ENCODE results near the gene NOP53. TPM values are rescaled to one million over a fixed set of nuclear protein-coding genes. Genes with fewer than 3 reads are reported as not detected.

The NOP53 gene
- total RNA-seq, 1 donor from 2014 or later = 89.9 TPM

GRCh38 chr19:47749326-47749725 is 4.0 kb downstream of the NOP53 start:
- Mint-ChIP-seq H3K27me3 (ENCODE audit: low read depth, unreplicated experiment) (no peaks in the 10 kb centered on the region), H3K36me3 (ENCODE audit: low read depth, unreplicated experiment) (peaks cover 17% of the 10 kb centered on the region), H3K4me3 (ENCODE audit: unreplicated experiment) (no peak overlapping the region), H3K9me3 (ENCODE audit: unreplicated experiment) (no peaks in the 10 kb centered on the region), H3K27ac (ENCODE audit: unreplicated experiment) (no peak overlapping the region), H3K4me1 (ENCODE audit: low read depth, unreplicated experiment) (peaks cover 5% of the 10 kb centered on the region)
- H3K9ac ChIP-seq (ENCODE audit: low read length) = no peak overlapping the region
- no peaks in the 10 kb centered on the region for H3K9me3 ChIP-seq (ENCODE audit: insufficient read depth, low read depth, low read length)
- peaks cover 58% of the 10 kb centered on the region for H4K20me1 ChIP-seq (ENCODE audit: insufficient read depth, low read length)
- no peak overlapping the region for H3K4me2 ChIP-seq (ENCODE audit: low read length)
- no peak overlapping the region for H2AFZ ChIP-seq (ENCODE audit: low read depth, low read length)
- FAIRE-seq = no peak
- H3K27ac ChIP-seq (ENCODE audit: low read depth, low read length) = no peak overlapping the region
- DNase-seq (ENCODE audit: low read depth) = no peak
- H3K4me1 ChIP-seq (ENCODE audit: insufficient read depth, low read length) = peaks cover 6% of the 10 kb centered on the region
- H3K36me3 ChIP-seq (ENCODE audit: insufficient read depth, low read length) = peaks cover 25% of the 10 kb centered on the region
- TF ChIP-seq CTCF (IDR thresholded peaks at IDR 0.05; ENCODE audit: insufficient read depth, low read depth, low read length) (no peak), EZH2 (IDR thresholded peaks at IDR 0.05; ENCODE audit: insufficient read depth, low read length) (no peak)
- peaks cover 39% of the 10 kb centered on the region for H3K79me2 ChIP-seq (ENCODE audit: insufficient read depth, low read length)
- H3K27me3 ChIP-seq (ENCODE audit: insufficient read depth, low read length) = no peaks in the 10 kb centered on the region
- no peak overlapping the region for H3K4me3 ChIP-seq (ENCODE audit: insufficient read depth, low read depth, low read length)

GRCh38 chr19:47750752-47751151 is 5.4 kb downstream of the NOP53 start:
- Histone ChIP-seq H2AFZ (ENCODE audit: low read depth, low read length) (no peak overlapping the region), H3K4me3 (ENCODE audit: insufficient read depth, low read depth, low read length) (no peak overlapping the region), H3K9me3 (ENCODE audit: insufficient read depth, low read depth, low read length) (no peaks in the 10 kb centered on the region), H3K27me3 (ENCODE audit: insufficient read depth, low read length) (no peaks in the 10 kb centered on the region), H3K36me3 (ENCODE audit: insufficient read depth, low read length) (peaks cover 25% of the 10 kb centered on the region), H3K9ac (ENCODE audit: low read length) (no peak overlapping the region), H3K4me1 (ENCODE audit: insufficient read depth, low read length) (peaks cover 6% of the 10 kb centered on the region), H4K20me1 (ENCODE audit: insufficient read depth, low read length) (peaks cover 58% of the 10 kb centered on the region), H3K4me2 (ENCODE audit: low read length) (no peak overlapping the region), H3K27ac (ENCODE audit: low read depth, low read length) (no peak overlapping the region), H3K79me2 (ENCODE audit: insufficient read depth, low read length) (peaks cover 39% of the 10 kb centered on the region)
- H3K9me3 Mint-ChIP-seq (ENCODE audit: unreplicated experiment) = no peaks in the 10 kb centered on the region
- DNase-seq (ENCODE audit: low read depth) (no peak), FAIRE-seq (no peak)
- no peaks in the 10 kb centered on the region for H3K27me3 Mint-ChIP-seq (ENCODE audit: low read depth, unreplicated experiment)
- peaks cover 4% of the 10 kb centered on the region for H3K4me1 Mint-ChIP-seq (ENCODE audit: low read depth, unreplicated experiment)
- no peak overlapping the region for H3K27ac Mint-ChIP-seq (ENCODE audit: unreplicated experiment)
- TF ChIP-seq EZH2 (IDR thresholded peaks at IDR 0.05; ENCODE audit: insufficient read depth, low read length) (no peak), CTCF (IDR thresholded peaks at IDR 0.05; ENCODE audit: insufficient read depth, low read depth, low read length) (no peak)
- H3K4me3 Mint-ChIP-seq (ENCODE audit: unreplicated experiment) = no peak overlapping the region
- H3K36me3 Mint-ChIP-seq (ENCODE audit: low read depth, unreplicated experiment) = peaks cover 17% of the 10 kb centered on the region

GRCh38 chr19:47752440-47753211 is 7.3 kb downstream of the NOP53 start:
- Histone ChIP-seq H3K9ac (ENCODE audit: low read length) (no peak overlapping the region), H2AFZ (ENCODE audit: low read depth, low read length) (no peak overlapping the region), H3K4me3 (ENCODE audit: insufficient read depth, low read depth, low read length) (no peak overlapping the region), H3K4me1 (ENCODE audit: insufficient read depth, low read length) (no peaks in the 10 kb centered on the region), H3K79me2 (ENCODE audit: insufficient read depth, low read length) (peaks cover 23% of the 10 kb centered on the region), H3K4me2 (ENCODE audit: low read length) (no peak overlapping the region), H3K27ac (ENCODE audit: low read depth, low read length) (no peak overlapping the region), H3K27me3 (ENCODE audit: insufficient read depth, low read length) (no peaks in the 10 kb centered on the region), H3K9me3 (ENCODE audit: insufficient read depth, low read depth, low read length) (no peaks in the 10 kb centered on the region), H4K20me1 (ENCODE audit: insufficient read depth, low read length) (peaks cover 52% of the 10 kb centered on the region), H3K36me3 (ENCODE audit: insufficient read depth, low read length) (peaks cover 25% of the 10 kb centered on the region)
- Mint-ChIP-seq H3K4me3 (ENCODE audit: unreplicated experiment) (no peak overlapping the region), H3K27ac (ENCODE audit: unreplicated experiment) (no peak overlapping the region), H3K27me3 (ENCODE audit: low read depth, unreplicated experiment) (no peaks in the 10 kb centered on the region), H3K4me1 (ENCODE audit: low read depth, unreplicated experiment) (no peaks in the 10 kb centered on the region), H3K36me3 (ENCODE audit: low read depth, unreplicated experiment) (peaks cover 22% of the 10 kb centered on the region), H3K9me3 (ENCODE audit: unreplicated experiment) (no peaks in the 10 kb centered on the region)
- TF ChIP-seq CTCF (IDR thresholded peaks at IDR 0.05; ENCODE audit: insufficient read depth, low read depth, low read length) = no peak
- TF ChIP-seq EZH2 (IDR thresholded peaks at IDR 0.05; ENCODE audit: insufficient read depth, low read length) = no peak
- FAIRE-seq (no peak), DNase-seq (ENCODE audit: low read depth) (no peak)

Measured in astrocyte (in vitro differentiated cells and primary cell).